Glutamatergic neuron (in vitro differentiated cells): ENCODE measurements around the gene LRRTM2. TPM values are rescaled to one million over a fixed set of nuclear protein-coding genes. Genes with fewer than 3 reads are reported as not detected.
A peak's percentile ranks its signal among the peaks of the same experiment; 100 is the strongest.

Experiments used
- DNase-seq: peaks from one replicate; pipeline ENCODE4 v3.0.0; 2022
- H3K27ac Mint-ChIP-seq: one replicate; pipeline ENCODE4 v1.8.0; 2020; ENCODE audit warnings: mild to moderate bottlenecking, mixed read lengths, inconsistent platforms; ENCODE audit not compliant: unreplicated experiment
- H3K27me3 Mint-ChIP-seq: one replicate; pipeline ENCODE4 v1.8.0; 2020; ENCODE audit warnings: mild to moderate bottlenecking, moderate library complexity, mixed read lengths, inconsistent platforms; ENCODE audit not compliant: unreplicated experiment
- H3K36me3 Mint-ChIP-seq: one replicate; pipeline ENCODE4 v1.8.0; 2020; ENCODE audit warnings: mild to moderate bottlenecking, mixed read lengths, inconsistent platforms; ENCODE audit not compliant: unreplicated experiment
- H3K4me1 Mint-ChIP-seq: one replicate; pipeline ENCODE4 v1.8.0; 2020; ENCODE audit warnings: mild to moderate bottlenecking, low read depth, mixed read lengths, inconsistent platforms; ENCODE audit not compliant: unreplicated experiment
- H3K4me3 Mint-ChIP-seq: one replicate; pipeline ENCODE4 v1.8.0; 2020; ENCODE audit warnings: mild to moderate bottlenecking, mixed read lengths, inconsistent platforms; ENCODE audit not compliant: unreplicated experiment
- H3K9me3 Mint-ChIP-seq: one replicate; pipeline ENCODE4 v1.8.0; 2020; ENCODE audit warnings: mild to moderate bottlenecking, moderate library complexity, mixed read lengths, inconsistent platforms; ENCODE audit not compliant: unreplicated experiment
- CTCF ChIP-seq: fragments of 200-600 bp; sonication (generic); IDR thresholded peaks from one replicate; pipeline ENCODE4 v1.5.0; 2021; ENCODE audit not compliant: partially characterized antibody, unreplicated experiment
- total RNA-seq: library from RNA; stranded (reverse); fragmentation: NEBNext Ultra II Directional; extraction: Animal tissue kit (Norgen Biotek cat#: 25700); gene quantifications from one replicate; pipeline ENCODE4 v1.2.1, GENCODE V29; 2021; ENCODE audit not compliant: unreplicated experiment

Gene LRRTM2
- total RNA-seq, 1 donor from 2014 or later: 28.9 TPM

- no peak for DNase-seq
- no peak for TF ChIP-seq CTCF
- no peak overlapping the region for H3K4me3 Mint-ChIP-seq
- peaks cover 3% of the 10 kb centered on the region for H3K9me3 Mint-ChIP-seq
- peaks cover 2% of the 10 kb centered on the region for H3K27me3 Mint-ChIP-seq
- H3K36me3 Mint-ChIP-seq: no peaks in the 10 kb centered on the region
- H3K27ac Mint-ChIP-seq: no peak overlapping the region
- H3K4me1 Mint-ChIP-seq: peaks cover 38% of the 10 kb centered on the region
Measured at GRCh38 chr5:138833726-138834480, 41.2 kb downstream of the LRRTM2 start.

- TF ChIP-seq CTCF: no peak
- H3K9me3 Mint-ChIP-seq: peaks cover 3% of the 10 kb centered on the region
- peaks cover 36% of the 10 kb centered on the region for H3K4me1 Mint-ChIP-seq
- peak overlapping the region; percentile 3 for H3K4me3 Mint-ChIP-seq
- no peak for DNase-seq
- peaks cover 4% of the 10 kb centered on the region for H3K27me3 Mint-ChIP-seq
- H3K27ac Mint-ChIP-seq: peak overlapping the region; percentile 30
- H3K36me3 Mint-ChIP-seq: no peaks in the 10 kb centered on the region
Measured at GRCh38 chr5:138833080-138833479, 42.1 kb downstream of the LRRTM2 start.

GRCh38 chr5:138832218-138832617 lies 42.9 kb downstream of the LRRTM2 start:
- Mint-ChIP-seq H3K27me3 (peaks cover 4% of the 10 kb centered on the region), H3K4me3 (no peak overlapping the region), H3K27ac (no peak overlapping the region), H3K9me3 (peaks cover 3% of the 10 kb centered on the region), H3K4me1 (peaks cover 36% of the 10 kb centered on the region), H3K36me3 (no peaks in the 10 kb centered on the region)
- no peak for TF ChIP-seq CTCF
- no peak for DNase-seq

- DNase-seq: no peak
- peaks cover 4% of the 10 kb centered on the region for H3K27me3 Mint-ChIP-seq
- peaks cover 3% of the 10 kb centered on the region for H3K9me3 Mint-ChIP-seq
- peaks cover 36% of the 10 kb centered on the region for H3K4me1 Mint-ChIP-seq
- no peak overlapping the region for H3K27ac Mint-ChIP-seq
- TF ChIP-seq CTCF: no peak
- no peak overlapping the region for H3K4me3 Mint-ChIP-seq
- H3K36me3 Mint-ChIP-seq: no peaks in the 10 kb centered on the region
Measured at GRCh38 chr5:138831703-138832102, 43.4 kb downstream of the LRRTM2 start.

GRCh38 chr5:138829341-138829740 lies 45.8 kb downstream of the LRRTM2 start:
- Mint-ChIP-seq H3K4me1 (peaks cover 34% of the 10 kb centered on the region), H3K27me3 (peaks cover 4% of the 10 kb centered on the region), H3K9me3 (peaks cover 5% of the 10 kb centered on the region), H3K4me3 (no peak overlapping the region), H3K36me3 (no peaks in the 10 kb centered on the region), H3K27ac (peak overlapping the region; percentile 45)
- TF ChIP-seq CTCF: no peak
- no peak for DNase-seq
